Tibial artery (tissue), 4 donors: Measurements from ENCODE around the gene KLHL30.

Experiments
- DNase-seq, 2 donors: peaks; one replicate each; pipeline ENCODE4 v3.0.0-alpha.2; 2019
- H3K27ac ChIP-seq, 2 donors: fragments of 200-600 bp; sonication (generic) in 1 of 2; 1 replicate in 1 of 2; 2 replicates in 1 of 2; pipeline ENCODE4 v1.5.1; 2018 to 2019; ENCODE audit warnings: mild to moderate bottlenecking in 1 of 2
- H3K27me3 ChIP-seq, 2 donors: fragments of 200-600 bp; sonication (generic) in 1 of 2; one replicate each; pipeline versions ENCODE4 v1.5.1 to v1.6.0; 2016 to 2019
- H3K36me3 ChIP-seq, 3 donors: fragments of 200-600 bp; sonication (generic) in 2 of 3; one replicate each; pipeline ENCODE4 v1.5.1; 2016 to 2019; ENCODE audit warnings: mild to moderate bottlenecking in 2 of 3
- H3K4me1 ChIP-seq, 4 donors: fragments of 200-600 bp; sonication (generic) in 2 of 4; 1 replicate in 3 of 4; 2 replicates in 1 of 4; pipeline ENCODE4 v1.5.1; 2016 to 2019
- H3K4me3 ChIP-seq, 2 donors: fragments of 200-600 bp; sonication (generic) in 1 of 2; 1 replicate in 1 of 2; 2 replicates in 1 of 2; pipeline ENCODE4 v1.5.1; 2018 to 2019; ENCODE audit warnings: mild to moderate bottlenecking in 2 of 2
- H3K9me3 ChIP-seq, 3 donors: fragments of 200-600 bp; sonication (generic) in 1 of 3; one replicate each; pipeline ENCODE4 v1.5.1; 2016 to 2019
- CTCF ChIP-seq, 2 experiments: fragments of 200-600 bp in 1 of 2; fragments of 450-650 bp in 1 of 2; IDR thresholded peaks; one replicate each; pipeline ENCODE4 v1.5.1; 2017 to 2019; ENCODE audit warnings: antibody characterized with exemption in 2 of 2, mild to moderate bottlenecking in 1 of 2, moderate library complexity in 1 of 2
- intact Hi-C: fragments of 100-400 bp; cut with DNase I; formaldehyde crosslinking; loops from one replicate; pipeline ENCODE4 v1.15.0; 2023; ENCODE audit warnings: low total_unique reads

Gene KLHL30

DNA sequence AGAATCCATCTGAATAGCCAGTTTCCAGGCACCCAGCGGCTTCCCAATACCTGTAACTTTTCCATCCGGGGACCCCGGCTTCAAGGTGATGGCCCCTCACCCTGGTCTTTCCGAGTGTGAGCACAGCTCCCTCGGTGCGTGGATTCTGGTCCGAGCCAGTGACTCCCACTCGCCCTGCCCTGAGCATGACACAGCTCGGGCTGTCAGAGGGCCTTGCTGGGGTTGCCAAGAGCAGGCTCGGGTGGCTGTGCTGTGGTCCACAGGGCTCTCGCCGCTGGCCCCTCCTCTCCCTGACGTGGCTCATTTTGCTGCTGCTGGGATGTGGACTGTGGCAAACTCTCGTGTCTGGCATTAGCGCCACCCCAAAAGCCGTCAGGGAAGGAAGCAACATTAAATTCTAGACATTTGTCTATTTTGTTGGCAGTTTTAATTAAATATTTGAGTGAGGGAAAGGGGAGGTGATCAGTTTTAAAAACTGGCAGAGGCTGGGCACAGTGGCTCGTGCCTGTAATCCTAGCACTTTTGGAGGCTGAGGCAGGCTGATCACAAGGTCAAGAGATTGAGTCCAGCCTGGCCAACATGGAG lies 43.9 kb upstream of the KLHL30 start:
- Histone ChIP-seq H3K9me3 (no peaks in the 10 kb centered on the region), H3K36me3 (peaks cover 0 to 39% (median 4%) of the 10 kb centered on the region in 3 donors), H3K27me3 (no peaks in the 10 kb centered on the region), H3K27ac (no peak overlapping the region), H3K4me3 (no peak overlapping the region), H3K4me1 (no peaks in the 10 kb centered on the region)
- intact Hi-C loops, result no loop called here
- DNase-seq, result no peak
- no peak for TF ChIP-seq CTCF (IDR thresholded peaks at IDR 0.05)

DNA sequence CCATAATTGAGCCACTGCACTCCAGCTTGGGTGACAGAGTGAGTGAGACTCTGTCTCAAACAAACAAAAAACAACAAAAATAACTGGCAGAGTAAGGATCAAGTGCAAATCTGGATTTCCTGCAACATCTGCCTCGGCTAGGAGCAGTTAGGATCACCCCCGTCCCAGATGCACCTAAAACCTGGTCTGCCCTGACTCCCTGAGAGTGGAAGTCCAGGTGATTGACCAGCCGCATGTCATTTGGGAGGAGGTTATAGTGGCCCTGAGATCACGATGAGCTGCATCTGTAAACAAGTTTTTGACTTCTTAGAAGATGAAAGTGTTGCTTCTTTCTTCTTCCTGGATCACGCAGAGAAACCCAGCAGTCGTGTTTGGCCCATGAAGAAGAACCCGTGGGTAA lies 43.3 kb upstream of the KLHL30 start:
- no peak for TF ChIP-seq CTCF (IDR thresholded peaks at IDR 0.05)
- no peak for DNase-seq
- Histone ChIP-seq H3K27me3 (no peaks in the 10 kb centered on the region), H3K9me3 (no peaks in the 10 kb centered on the region), H3K4me3 (no peak overlapping the region), H3K27ac (no peak overlapping the region), H3K36me3 (peaks cover 0 to 39% (median 4%) of the 10 kb centered on the region in 3 donors), H3K4me1 (no peaks in the 10 kb centered on the region)
- intact Hi-C loops, result no loop called here

- DNase-seq, result no peak
- no peaks in the 10 kb centered on the region for H3K9me3 ChIP-seq
- H3K36me3 ChIP-seq, result peaks cover 0 to 34% (median 4%) of the 10 kb centered on the region in 3 donors
- H3K27me3 ChIP-seq, result no peaks in the 10 kb centered on the region
- H3K27ac ChIP-seq, result no peak overlapping the region
- no peaks in the 10 kb centered on the region for H3K4me1 ChIP-seq
- no peak overlapping the region for H3K4me3 ChIP-seq
- intact Hi-C loops, result no loop called here
- no peak for TF ChIP-seq CTCF (IDR thresholded peaks at IDR 0.05)
Measured at GRCh38 chr2:238096311-238097011, 42.0 kb upstream of the KLHL30 start.

DNA sequence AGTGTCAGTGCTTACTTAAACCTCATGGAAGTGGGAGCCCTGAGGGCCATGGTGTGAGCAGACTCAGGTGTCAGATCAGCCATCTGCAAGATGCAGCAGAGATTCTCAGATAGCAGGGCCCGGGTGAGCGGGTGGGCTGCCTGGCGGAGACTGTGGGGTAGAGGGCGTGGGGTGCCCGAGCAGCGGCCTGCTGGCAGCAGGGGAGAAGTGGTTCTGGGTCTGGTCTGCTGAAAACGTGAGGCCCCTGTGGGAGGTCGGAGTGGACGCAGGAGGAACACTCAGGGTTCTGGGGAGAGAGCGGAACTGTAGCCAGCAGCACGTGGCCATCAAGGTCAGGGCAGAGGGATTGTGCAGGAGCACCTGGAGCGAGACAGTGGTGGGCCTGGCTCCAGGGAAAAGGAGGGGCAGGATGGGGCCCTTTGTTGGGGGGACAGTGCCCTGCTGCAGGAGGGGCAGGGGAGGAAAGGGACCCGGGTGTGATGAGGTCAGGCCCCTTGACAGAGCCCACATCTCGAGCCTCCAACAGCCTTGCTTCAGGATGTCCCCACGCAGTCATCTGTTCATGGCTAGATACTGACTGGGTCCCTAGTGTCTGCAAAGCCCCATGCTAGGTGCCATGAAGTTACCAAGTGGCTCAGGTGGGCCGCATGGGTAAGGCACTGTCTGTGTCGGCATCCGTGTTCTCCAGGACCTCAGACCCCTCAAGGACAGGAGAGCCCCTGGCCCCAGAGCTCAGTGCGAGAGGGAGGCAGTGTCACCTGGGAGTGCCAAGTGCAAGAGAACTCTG lies 41.1 kb upstream of the KLHL30 start:
- Histone ChIP-seq H3K4me1 (no peaks in the 10 kb centered on the region), H3K36me3 (peaks cover 0 to 26% (median 4%) of the 10 kb centered on the region in 3 donors), H3K4me3 (no peak overlapping the region), H3K9me3 (no peaks in the 10 kb centered on the region), H3K27ac (no peak overlapping the region), H3K27me3 (no peaks in the 10 kb centered on the region)
- TF ChIP-seq CTCF (IDR thresholded peaks at IDR 0.05), result no peak
- DNase-seq, result no peak
- intact Hi-C loops, result no loop called here

- H3K27me3 ChIP-seq, result no peaks in the 10 kb centered on the region
- intact Hi-C loops, result no loop called here
- H3K36me3 ChIP-seq, result peaks cover 0 to 18% (median 4%) of the 10 kb centered on the region in 3 donors
- H3K27ac ChIP-seq, result no peak overlapping the region
- H3K4me3 ChIP-seq, result no peak overlapping the region
- no peak for TF ChIP-seq CTCF (IDR thresholded peaks at IDR 0.05)
- no peak for DNase-seq
- H3K4me1 ChIP-seq, result no peaks in the 10 kb centered on the region
- no peaks in the 10 kb centered on the region for H3K9me3 ChIP-seq
Measured at GRCh38 chr2:238097988-238098871, 40.2 kb upstream of the KLHL30 start.
